RWPE1 (cell line): ENCODE data around the gene EGFL7.

Experiments
- CTCF ChIA-PET: fragments of 350-600 bp; sonication (Branson Sonifier 250); formaldehyde crosslinking; extraction: SDS; loops from one replicate; lab custom pipeline; 2021; lab: Yijun Ruan, JAX
- POLR2A ChIA-PET: fragments of 400-600 bp; formaldehyde crosslinking; extraction: SDS; loops from one replicate; lab custom pipeline; 2020; ENCODE audit warnings: antibody characterized with exemption; ENCODE audit not compliant: low non-redundant PET; lab: Yijun Ruan, JAX
- DNase-seq: peaks from one replicate; pipeline ENCODE4 v3.0.0; 2012; ENCODE audit warnings: low spot score
- H3K27ac ChIP-seq: fragments of 450-650 bp; 2 replicates; pipeline ENCODE4 v1.5.1; 2017
- CTCF ChIP-seq: fragments of 450-650 bp; conservative IDR thresholded peaks from 2 replicates; pipeline ENCODE4 v1.5.1; 2017; ENCODE audit warnings: low read depth, mild to moderate bottlenecking

EGFL7 gene

DNA sequence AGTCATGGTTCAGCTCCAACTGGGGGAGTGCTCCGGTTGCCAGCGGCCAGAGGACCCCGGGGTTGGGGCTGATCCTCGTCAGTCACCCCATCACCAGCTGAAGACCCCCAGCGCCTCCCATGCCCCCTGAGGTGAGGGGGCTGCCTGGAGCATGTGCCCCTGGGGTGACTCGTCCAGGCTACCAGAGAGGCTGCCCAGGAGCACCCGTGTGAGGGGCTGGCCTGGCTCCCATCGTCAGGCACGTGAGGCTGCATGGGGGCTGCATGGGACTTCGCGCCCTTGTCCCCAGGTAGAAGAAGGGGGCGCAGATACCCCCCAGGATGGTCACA lies 46.4 kb upstream of the EGFL7 start:
- ChIA-PET CTCF (interaction anchor here (0.5 to 0.6 kb wide), 2 partner anchors 527 to 1398 kb away, joined by 3 read pairs; no protein-coding TSS in a partner anchor), POLR2A (interaction anchor here (0.6 kb wide), 1 partner anchor 83 kb away, joined by 5 read pairs; no protein-coding TSS in a partner anchor)
- TF ChIP-seq CTCF, result no peak
- no peak for DNase-seq
- peak overlapping the region; percentile 100 for H3K27ac ChIP-seq

DNA sequence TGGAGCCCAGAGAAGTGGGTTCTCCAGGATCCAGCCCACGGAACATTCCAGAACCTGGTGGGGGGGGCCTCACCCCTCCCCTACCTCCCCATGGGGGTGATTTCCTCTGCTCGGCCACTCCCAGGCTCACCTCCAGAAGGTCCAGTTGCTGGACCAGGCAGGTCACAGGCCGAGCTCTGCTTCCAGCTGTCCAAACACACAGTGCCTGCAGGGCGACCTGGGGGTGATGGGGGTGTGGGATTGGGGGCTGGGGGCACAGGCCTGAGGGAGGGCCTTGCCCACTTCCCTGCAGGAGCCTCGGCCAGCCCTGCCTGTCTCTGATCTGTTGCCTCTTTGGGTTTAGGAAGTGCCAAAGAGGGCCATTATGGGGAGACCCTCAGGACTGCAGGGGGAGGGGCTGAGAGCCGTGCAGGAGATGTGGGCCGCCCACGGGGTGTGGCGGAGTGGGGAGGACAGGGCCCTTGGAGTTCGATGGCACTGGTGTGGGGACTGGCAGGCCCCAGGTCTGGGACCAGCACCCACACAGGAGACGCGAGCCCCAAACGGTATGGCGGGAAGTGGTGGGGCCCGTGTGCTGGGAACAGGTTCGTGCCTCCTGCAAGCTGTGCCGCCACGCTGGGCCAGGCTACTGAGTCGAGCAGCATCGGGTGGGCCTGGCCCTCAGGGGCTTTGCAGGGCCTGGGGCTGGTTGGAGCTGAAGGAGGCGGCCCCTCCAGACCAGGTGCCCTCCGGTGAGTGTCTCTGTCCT lies 45.6 kb upstream of the EGFL7 start:
- no peak for TF ChIP-seq CTCF
- DNase-seq, result no peak
- ChIA-PET CTCF (interaction anchor here (0.6 to 1.1 kb wide), 4 partner anchors 54 to 132 kb away, joined by 3 to 4 read pairs (median 3); no protein-coding TSS in a partner anchor), POLR2A (interaction anchor here (0.6 to 0.8 kb wide), 2 partner anchors 47 to 84 kb away, joined by 4 to 5 read pairs; no protein-coding TSS in a partner anchor)
- H3K27ac ChIP-seq, result peak overlapping the region; percentile 100

DNA sequence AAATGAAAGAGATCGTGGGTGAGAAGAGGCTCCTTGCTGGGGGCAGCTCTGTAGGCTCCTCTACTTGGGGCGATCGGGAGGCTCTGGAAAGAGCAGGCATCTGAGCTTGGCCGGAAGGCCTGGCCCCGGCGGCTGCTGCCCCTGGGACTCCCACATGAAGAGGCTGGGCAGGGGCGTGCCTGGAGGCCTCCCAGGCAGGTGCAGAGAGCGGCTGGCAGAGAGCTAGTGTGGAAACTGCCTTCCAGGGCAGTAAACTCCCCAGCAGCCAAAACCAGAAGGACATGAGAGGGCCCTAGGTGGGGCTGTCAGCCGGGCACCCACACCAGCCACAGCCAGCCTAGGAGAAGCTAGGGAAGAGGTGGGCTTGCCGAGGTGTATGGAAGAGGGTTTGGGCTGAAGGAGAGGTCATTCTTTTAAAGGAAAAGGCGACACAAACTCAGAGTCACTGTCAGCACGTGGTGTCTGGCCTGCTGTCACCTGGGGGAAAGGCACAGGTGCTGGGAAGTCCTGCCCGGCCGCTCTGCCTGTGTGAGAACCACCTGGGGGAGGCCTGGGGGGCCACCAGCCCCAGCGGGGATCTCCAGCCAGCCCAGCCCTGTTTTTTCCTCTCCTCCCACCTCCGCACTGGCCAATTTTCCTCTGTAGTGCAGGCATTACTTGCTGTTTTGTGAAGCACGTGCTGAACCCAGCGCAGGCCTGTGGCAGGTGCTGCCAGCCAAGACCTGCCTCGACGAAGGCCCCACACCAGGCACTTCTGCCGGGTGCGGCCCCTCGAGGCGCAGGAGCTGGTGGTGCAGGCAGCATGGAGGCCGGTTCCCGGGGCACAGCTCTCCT lies 44.8 kb upstream of the EGFL7 start:
- no peak for TF ChIP-seq CTCF
- ChIA-PET POLR2A (interaction anchor here (0.8 kb wide), 1 partner anchor 48 kb away, joined by 4 read pairs; no protein-coding TSS in a partner anchor), CTCF (interaction anchor here (0.5 to 1.7 kb wide), 9 partner anchors 14 to 133 kb away, joined by 3 to 4 read pairs (median 3); no protein-coding TSS in a partner anchor)
- peak overlapping the region; percentile 100 for H3K27ac ChIP-seq
- DNase-seq, result no peak

DNA sequence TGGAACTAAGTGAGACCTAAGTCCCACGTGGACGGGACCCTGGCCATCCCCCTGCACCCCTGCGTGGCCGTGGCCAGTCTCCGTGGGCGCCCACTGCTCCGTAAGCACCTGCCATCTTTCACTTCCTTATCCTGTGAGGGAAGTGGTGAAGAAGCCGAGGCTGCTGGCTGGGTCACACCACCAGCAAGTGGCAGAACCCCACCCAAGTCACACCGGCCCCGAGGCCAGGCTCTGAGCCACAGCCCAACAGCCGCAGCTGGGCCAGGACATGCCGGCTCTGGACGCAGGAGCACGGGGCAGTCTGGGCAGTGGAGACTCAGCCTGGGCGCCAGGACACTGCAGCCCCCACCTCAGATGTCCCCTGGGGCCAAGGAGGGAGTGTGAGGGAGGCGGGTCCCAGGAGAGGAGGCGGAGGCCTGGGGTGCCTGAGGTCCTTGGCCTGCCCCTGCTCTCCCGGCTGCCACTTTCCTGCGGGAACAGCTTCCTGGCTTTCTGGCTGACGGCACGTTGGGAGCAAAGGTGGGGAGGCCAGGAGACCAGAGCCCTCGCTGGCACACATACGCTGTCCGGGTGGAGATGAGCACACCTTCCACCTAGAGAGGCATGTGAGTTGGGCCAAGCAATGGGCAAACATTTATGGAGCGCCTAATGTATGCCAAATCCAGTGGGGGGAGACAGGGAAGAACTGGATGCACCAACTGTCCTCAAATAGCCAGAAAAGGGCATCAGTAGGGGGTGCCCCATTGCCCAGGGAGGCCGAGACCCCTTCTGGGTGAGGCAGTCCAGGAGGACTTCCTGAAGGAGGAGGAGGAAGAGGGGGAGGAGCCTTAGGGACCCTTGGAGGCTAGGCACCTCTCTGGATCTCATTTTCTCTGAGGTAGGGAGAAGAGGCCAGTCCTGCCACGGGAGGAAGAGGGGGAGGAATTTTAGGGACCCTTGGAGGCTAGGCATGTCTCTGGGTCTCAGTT lies 43.9 kb upstream of the EGFL7 start:
- peak overlapping the region; percentile 100 for H3K27ac ChIP-seq
- TF ChIP-seq CTCF, result no peak
- POLR2A ChIA-PET, result no interaction called here
- no peak for DNase-seq
- CTCF ChIA-PET, result interaction anchor here (0.5 to 1.7 kb wide), 6 partner anchors 13 to 181 kb away, joined by 3 to 4 read pairs (median 3); no protein-coding TSS in a partner anchor

DNA sequence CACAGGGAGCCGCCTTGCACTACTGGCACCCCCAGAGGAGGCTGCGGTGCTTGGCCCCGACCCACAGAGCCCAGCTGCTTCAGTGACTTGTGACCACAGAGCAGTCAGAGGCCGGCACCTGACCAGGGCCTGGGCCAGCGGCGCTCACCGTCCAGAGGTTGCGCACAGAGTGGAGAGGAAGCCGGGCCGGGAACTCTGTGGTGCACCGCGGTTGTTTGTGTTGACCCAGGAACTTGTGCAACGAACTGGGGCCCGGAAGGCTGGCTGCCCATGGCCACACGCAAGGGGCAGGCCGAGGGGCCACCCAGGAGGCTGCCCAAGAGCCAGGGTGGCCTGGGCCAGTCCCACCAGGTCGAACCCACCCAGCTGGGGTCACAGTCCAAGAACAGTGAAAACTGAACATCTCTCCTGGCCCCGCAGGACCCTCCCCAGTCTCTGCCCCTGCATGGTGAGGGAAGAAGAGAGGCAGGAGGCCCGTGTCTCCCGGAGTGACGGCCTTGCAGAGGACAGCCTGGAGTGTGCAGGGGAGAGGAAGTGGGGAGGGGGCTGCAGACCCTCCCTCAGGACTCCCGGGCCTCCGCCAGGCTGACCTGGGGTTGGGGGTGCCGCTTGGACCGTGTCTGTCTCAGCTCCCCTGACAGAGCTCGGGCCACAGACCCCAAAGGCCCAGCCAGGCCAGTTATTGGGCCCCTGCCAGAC lies 42.8 kb upstream of the EGFL7 start:
- POLR2A ChIA-PET, result no interaction called here
- CTCF ChIA-PET, result interaction anchor here (0.6 kb wide), 2 partner anchors 52 to 182 kb away, joined by 3 to 4 read pairs; no protein-coding TSS in a partner anchor
- H3K27ac ChIP-seq, result peak overlapping the region; percentile 100
- TF ChIP-seq CTCF, result no peak
- DNase-seq, result no peak
